ENCODE measurements around the gene NAPSA. TPM values are rescaled to one million over a fixed set of nuclear protein-coding genes. Genes with fewer than 3 reads are reported as not detected.

The NAPSA gene
- total and polyA plus RNA-seq, 2 donors (not counting 1 experiment from before 2014, with no cell fraction given) = 0.03 to 0.17 TPM

DNA sequence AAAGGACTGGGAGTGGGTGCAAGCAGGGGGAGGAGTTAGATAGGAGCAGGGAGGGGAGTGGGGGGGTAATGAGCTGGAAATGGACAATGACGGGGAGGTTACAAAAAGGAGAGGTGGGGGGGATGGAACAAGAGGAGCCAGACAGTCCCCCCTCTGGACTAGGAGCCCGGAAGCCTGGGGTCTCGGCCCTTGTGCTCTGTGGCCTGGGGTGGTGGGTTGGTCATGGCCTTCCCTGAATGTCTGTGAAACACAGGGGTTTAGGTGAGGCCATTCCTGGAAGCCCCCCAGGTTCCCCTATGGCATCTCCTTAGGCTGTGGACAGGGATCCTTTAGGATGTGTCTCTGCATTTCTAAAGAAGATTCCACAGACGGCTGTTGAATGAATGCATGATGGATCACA, 48.3 kb downstream of the NAPSA start:
- Histone ChIP-seq H3K79me2 (ENCODE audit: control insufficient read depth, insufficient read depth, low read length) (no peaks in the 10 kb centered on the region), H3K27me3 (ENCODE audit: control insufficient read depth, insufficient read depth, low read length) (peaks cover 5% of the 10 kb centered on the region), H3K36me3 (ENCODE audit: control insufficient read depth, insufficient read depth, low read length) (no peaks in the 10 kb centered on the region), H3K4me3 (replicated peaks in 1 of 4; ENCODE audit: control extremely low read depth in 1 of 4, insufficient read depth in 1 of 4, low read depth in 3 of 4, low read length in 4 of 4) (no peak overlapping the region), H3K4me1 (ENCODE audit: control insufficient read depth, extremely low read depth, insufficient read depth, low read length) (no peaks in the 10 kb centered on the region), H2AFZ (ENCODE audit: low read length) (no peak overlapping the region), H3K4me2 (ENCODE audit: extremely low read depth, insufficient read depth, low read length) (no peak overlapping the region), H3K27ac (ENCODE audit: insufficient read depth, low read length) (no peak overlapping the region), H4K20me1 (ENCODE audit: control insufficient read depth, extremely low read depth, insufficient read depth, low read length) (no peaks in the 10 kb centered on the region), H3K9ac (ENCODE audit: insufficient read depth, low read length) (no peak overlapping the region), H3K9me3 (ENCODE audit: control insufficient read depth, insufficient read depth, low read depth, low read length) (no peaks in the 10 kb centered on the region)
- no peak for DNase-seq (ENCODE audit: low read depth in 2 of 2)
- TF ChIP-seq, protein P1, sequence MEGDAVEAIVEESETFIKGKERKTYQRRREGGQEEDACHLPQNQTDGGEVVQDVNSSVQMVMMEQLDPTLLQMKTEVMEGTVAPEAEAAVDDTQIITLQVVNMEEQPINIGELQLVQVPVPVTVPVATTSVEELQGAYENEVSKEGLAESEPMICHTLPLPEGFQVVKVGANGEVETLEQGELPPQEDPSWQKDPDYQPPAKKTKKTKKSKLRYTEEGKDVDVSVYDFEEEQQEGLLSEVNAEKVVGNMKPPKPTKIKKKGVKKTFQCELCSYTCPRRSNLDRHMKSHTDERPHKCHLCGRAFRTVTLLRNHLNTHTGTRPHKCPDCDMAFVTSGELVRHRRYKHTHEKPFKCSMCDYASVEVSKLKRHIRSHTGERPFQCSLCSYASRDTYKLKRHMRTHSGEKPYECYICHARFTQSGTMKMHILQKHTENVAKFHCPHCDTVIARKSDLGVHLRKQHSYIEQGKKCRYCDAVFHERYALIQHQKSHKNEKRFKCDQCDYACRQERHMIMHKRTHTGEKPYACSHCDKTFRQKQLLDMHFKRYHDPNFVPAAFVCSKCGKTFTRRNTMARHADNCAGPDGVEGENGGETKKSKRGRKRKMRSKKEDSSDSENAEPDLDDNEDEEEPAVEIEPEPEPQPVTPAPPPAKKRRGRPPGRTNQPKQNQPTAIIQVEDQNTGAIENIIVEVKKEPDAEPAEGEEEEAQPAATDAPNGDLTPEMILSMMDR (conservative IDR thresholded peaks at IDR 0.05 in 1 of 2, IDR thresholded peaks at IDR 0.05 in 1 of 2; ENCODE audit: low read depth in 1 of 2, low read length in 2 of 2) = no peak
- no peak for TF ChIP-seq EZH2 (IDR thresholded peaks at IDR 0.05; ENCODE audit: low read length, missing control alignments)

DNA sequence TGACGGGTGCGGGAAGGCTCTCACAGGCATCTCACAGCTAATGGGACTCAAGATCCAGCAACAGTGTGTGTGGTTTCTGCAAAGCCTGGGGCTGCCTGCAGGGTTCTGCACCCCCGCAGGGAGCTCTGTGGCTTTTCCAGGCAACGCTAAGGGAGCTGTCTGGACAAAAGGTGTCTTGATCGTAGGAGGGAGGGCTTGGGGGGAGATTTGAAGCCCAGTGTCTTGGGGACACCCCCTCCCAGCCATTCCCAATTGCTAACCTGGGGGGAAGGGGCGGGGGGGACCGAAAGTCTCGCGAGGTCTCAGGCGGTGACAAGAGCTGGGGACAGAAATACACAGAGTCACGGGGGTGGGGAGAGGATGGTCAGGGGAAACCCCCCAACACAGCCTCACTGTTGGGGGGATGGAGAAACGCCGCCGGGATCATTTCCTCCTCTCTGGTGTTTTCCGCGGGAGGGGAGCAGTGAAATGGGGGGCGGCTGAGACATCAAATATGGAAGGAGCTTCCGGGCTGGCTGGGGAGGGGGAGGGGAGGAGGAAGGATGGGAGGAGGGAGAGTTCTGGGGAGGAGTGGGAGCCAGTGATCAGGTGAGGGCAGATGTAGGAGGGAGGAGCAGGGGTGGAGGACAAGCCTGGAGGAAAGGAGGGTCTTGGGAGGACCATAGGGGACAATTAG, 49.5 kb downstream of the NAPSA start:
- no peaks in the 10 kb centered on the region for H3K36me3 ChIP-seq (ENCODE audit: control insufficient read depth, insufficient read depth, low read length)
- H3K4me1 ChIP-seq (ENCODE audit: control insufficient read depth, extremely low read depth, insufficient read depth, low read length) = no peaks in the 10 kb centered on the region
- no peaks in the 10 kb centered on the region for H4K20me1 ChIP-seq (ENCODE audit: control insufficient read depth, extremely low read depth, insufficient read depth, low read length)
- peaks cover 5% of the 10 kb centered on the region for H3K27me3 ChIP-seq (ENCODE audit: control insufficient read depth, insufficient read depth, low read length)
- H3K9ac ChIP-seq (ENCODE audit: insufficient read depth, low read length) = no peak overlapping the region
- H3K9me3 ChIP-seq (ENCODE audit: control insufficient read depth, insufficient read depth, low read depth, low read length) = no peaks in the 10 kb centered on the region
- H3K27ac ChIP-seq (ENCODE audit: insufficient read depth, low read length) = no peak overlapping the region
- H3K79me2 ChIP-seq (ENCODE audit: control insufficient read depth, insufficient read depth, low read length) = no peaks in the 10 kb centered on the region
- no peak overlapping the region for H3K4me3 ChIP-seq (replicated peaks in 1 of 4; ENCODE audit: control extremely low read depth in 1 of 4, insufficient read depth in 1 of 4, low read depth in 3 of 4, low read length in 4 of 4)
- H3K4me2 ChIP-seq (ENCODE audit: extremely low read depth, insufficient read depth, low read length) = no peak overlapping the region
- TF ChIP-seq, protein P1 (conservative IDR thresholded peaks at IDR 0.05 in 1 of 2, IDR thresholded peaks at IDR 0.05 in 1 of 2; ENCODE audit: low read depth in 1 of 2, low read length in 2 of 2) = no peak
- no peak for TF ChIP-seq EZH2 (IDR thresholded peaks at IDR 0.05; ENCODE audit: low read length, missing control alignments)
- H2AFZ ChIP-seq (ENCODE audit: low read length) = no peak overlapping the region
- DNase-seq (ENCODE audit: low read depth in 2 of 2) = no peak

DNA sequence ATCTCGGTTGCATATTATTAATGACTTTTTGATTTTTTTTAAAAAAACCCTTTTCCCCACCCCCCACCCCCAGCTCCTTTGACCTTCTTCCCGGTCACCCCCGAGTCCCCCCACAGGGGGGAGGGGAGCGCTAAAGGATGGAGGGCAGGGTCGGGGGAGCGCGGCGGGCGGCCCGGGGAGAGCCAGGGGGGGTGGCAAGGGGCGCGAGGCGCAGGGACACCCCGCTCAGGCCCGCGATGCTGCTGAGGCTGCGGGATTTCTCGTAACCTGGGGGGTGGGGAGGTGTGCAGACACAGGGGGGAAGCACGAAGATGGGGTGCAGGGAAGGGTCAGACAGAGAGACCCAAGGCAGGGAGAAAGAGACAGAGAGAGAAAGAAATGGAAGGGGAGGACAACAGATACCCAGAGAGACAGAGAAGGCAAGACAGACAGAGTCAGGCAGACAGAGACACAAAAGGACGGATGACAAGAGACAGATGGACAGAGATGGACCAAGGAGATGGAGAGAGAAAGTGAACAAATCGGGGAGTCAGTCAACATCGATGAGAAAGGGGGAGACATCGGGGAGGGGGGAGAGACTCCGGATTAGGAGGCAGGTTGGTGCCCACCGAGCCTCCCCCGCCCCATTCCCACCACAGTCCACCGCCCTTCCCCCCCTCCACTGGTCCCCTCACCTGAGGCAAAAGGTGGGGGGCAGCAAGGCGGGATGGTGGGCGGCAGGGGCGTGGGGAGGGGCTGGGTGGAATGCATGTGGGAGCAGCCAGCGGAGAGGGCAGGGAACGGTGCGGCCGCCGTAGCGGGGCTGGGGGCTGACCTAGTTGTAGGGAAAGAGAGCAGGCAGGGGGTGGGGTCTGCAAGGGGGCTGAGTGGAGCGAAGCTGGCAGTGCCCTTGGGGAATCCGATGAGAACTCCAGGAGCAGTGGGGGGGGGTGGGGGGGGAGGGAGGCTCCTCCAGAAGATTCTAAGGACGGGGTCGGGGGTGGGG, 50.4 kb downstream of the NAPSA start:
- peaks cover 5% of the 10 kb centered on the region for H3K27me3 ChIP-seq (ENCODE audit: control insufficient read depth, insufficient read depth, low read length)
- no peak for TF ChIP-seq EZH2 (IDR thresholded peaks at IDR 0.05; ENCODE audit: low read length, missing control alignments)
- TF ChIP-seq, protein P1 (conservative IDR thresholded peaks at IDR 0.05 in 1 of 2, IDR thresholded peaks at IDR 0.05 in 1 of 2; ENCODE audit: low read depth in 1 of 2, low read length in 2 of 2) = no peak
- H3K27ac ChIP-seq (ENCODE audit: insufficient read depth, low read length) = no peak overlapping the region
- no peaks in the 10 kb centered on the region for H4K20me1 ChIP-seq (ENCODE audit: control insufficient read depth, extremely low read depth, insufficient read depth, low read length)
- H3K4me2 ChIP-seq (ENCODE audit: extremely low read depth, insufficient read depth, low read length) = no peak overlapping the region
- no peak overlapping the region for H3K9ac ChIP-seq (ENCODE audit: insufficient read depth, low read length)
- H3K79me2 ChIP-seq (ENCODE audit: control insufficient read depth, insufficient read depth, low read length) = no peaks in the 10 kb centered on the region
- H3K4me1 ChIP-seq (ENCODE audit: control insufficient read depth, extremely low read depth, insufficient read depth, low read length) = no peaks in the 10 kb centered on the region
- H3K4me3 ChIP-seq (replicated peaks in 1 of 4; ENCODE audit: control extremely low read depth in 1 of 4, insufficient read depth in 1 of 4, low read depth in 3 of 4, low read length in 4 of 4) = no peak overlapping the region
- H2AFZ ChIP-seq (ENCODE audit: low read length) = no peak overlapping the region
- no peaks in the 10 kb centered on the region for H3K9me3 ChIP-seq (ENCODE audit: control insufficient read depth, insufficient read depth, low read depth, low read length)
- H3K36me3 ChIP-seq (ENCODE audit: control insufficient read depth, insufficient read depth, low read length) = no peaks in the 10 kb centered on the region
- DNase-seq (ENCODE audit: low read depth in 2 of 2) = no peak

Data from fibroblast of lung (primary cell).